Endodermal cell (in vitro differentiated cells): Measurements from ENCODE around the gene MKLN1. TPM values are rescaled to one million over a fixed set of nuclear protein-coding genes. Genes with fewer than 3 reads are reported as not detected.

Experiments
- DNase-seq: peaks from one replicate; pipeline ENCODE4 v3.0.0-alpha.2; 2017
- H3K27ac ChIP-seq: 2 replicates; pipeline ENCODE4 v1.5.1; 2013; ENCODE audit warnings: mild to moderate bottlenecking, low read depth, low read length, moderate library complexity
- H3K27me3 ChIP-seq: 2 replicates; pipeline ENCODE4 v1.6.1; 2013; ENCODE audit warnings: mild to moderate bottlenecking, low read length, moderate library complexity; ENCODE audit not compliant: insufficient read depth, control insufficient read depth, poor library complexity, severe bottlenecking
- H3K36me3 ChIP-seq: 2 replicates; pipeline ENCODE4 v1.7.0; 2013; ENCODE audit warnings: mild to moderate bottlenecking, low read length, moderate library complexity; ENCODE audit not compliant: control insufficient read depth, insufficient read depth
- H3K4me1 ChIP-seq: one replicate; pipeline ENCODE4 v1.7.0; 2013; ENCODE audit warnings: low read length; ENCODE audit not compliant: control insufficient read depth, insufficient read depth
- H3K4me3 ChIP-seq: 2 replicates; pipeline ENCODE4 v1.5.1; 2013; ENCODE audit warnings: mild to moderate bottlenecking, low read length, moderate library complexity
- H3K9ac ChIP-seq: 2 replicates; pipeline ENCODE4 v1.6.1; 2013; ENCODE audit warnings: mild to moderate bottlenecking, low read length, moderate library complexity; ENCODE audit not compliant: poor library complexity, severe bottlenecking; ENCODE audit errors: extremely low read depth
- H3K9me3 ChIP-seq: 2 replicates; pipeline ENCODE4 v1.6.1; 2013; ENCODE audit warnings: mild to moderate bottlenecking, low read length, moderate library complexity; ENCODE audit not compliant: control insufficient read depth
- H3K27ac Mint-ChIP-seq: 2 replicates; pipeline ENCODE4 v1.8.0; 2020; ENCODE audit warnings: mixed read lengths
- H3K27me3 Mint-ChIP-seq: 2 replicates; pipeline ENCODE4 v1.8.0; 2021; ENCODE audit warnings: mild to moderate bottlenecking, mixed read lengths; ENCODE audit not compliant: insufficient read depth
- H3K36me3 Mint-ChIP-seq: 2 replicates; pipeline ENCODE4 v1.8.0; 2020; ENCODE audit warnings: low read depth, mixed read lengths
- H3K4me1 Mint-ChIP-seq: 2 replicates; pipeline ENCODE4 v1.8.0; 2020; ENCODE audit warnings: mixed read lengths
- H3K4me3 Mint-ChIP-seq: 2 replicates; pipeline ENCODE4 v1.8.0; 2020; ENCODE audit warnings: mild to moderate bottlenecking, moderate library complexity, mixed read lengths
- H3K9me3 Mint-ChIP-seq: 2 replicates; pipeline ENCODE4 v1.8.0; 2020; ENCODE audit warnings: mild to moderate bottlenecking, mixed read lengths
- WGBS, 2 experiments: methylation state at CpG; one replicate each; pipeline versions ENCODE4 v1.1.5 to v1.1.7; 2013; ENCODE audit warnings: missing lambda C conversion rate in 2 of 2, mixed read lengths in 1 of 2; ENCODE audit not compliant: insufficient coverage in 1 of 2, insufficient read length in 1 of 2; 5-methylcytosine and 5-hydroxymethylcytosine counted together
- total RNA-seq, 2 donors: library from RNA; stranded (reverse); fragmentation: NEBNext Ultra II Directional in 1 of 2; extraction: Animal tissue kit (Norgen Biotek cat#: 25700) in 1 of 2; gene quantifications; 2 replicates in 1 of 2; 3 replicates in 1 of 2; pipeline ENCODE4 v1.2.1, GENCODE V29; 2021
- TF ChIP-seq, protein P1 (sequence below): fragments of 200-600 bp; sonication (generic); conservative IDR thresholded peaks from 2 replicates; pipeline ENCODE4 v1.5.0; 2021; ENCODE audit warnings: antibody characterized with exemption, mild to moderate bottlenecking

The MKLN1 gene
- total RNA-seq, 2 donors from 2014 or later, result 69.3 to 71.8 TPM

DNA sequence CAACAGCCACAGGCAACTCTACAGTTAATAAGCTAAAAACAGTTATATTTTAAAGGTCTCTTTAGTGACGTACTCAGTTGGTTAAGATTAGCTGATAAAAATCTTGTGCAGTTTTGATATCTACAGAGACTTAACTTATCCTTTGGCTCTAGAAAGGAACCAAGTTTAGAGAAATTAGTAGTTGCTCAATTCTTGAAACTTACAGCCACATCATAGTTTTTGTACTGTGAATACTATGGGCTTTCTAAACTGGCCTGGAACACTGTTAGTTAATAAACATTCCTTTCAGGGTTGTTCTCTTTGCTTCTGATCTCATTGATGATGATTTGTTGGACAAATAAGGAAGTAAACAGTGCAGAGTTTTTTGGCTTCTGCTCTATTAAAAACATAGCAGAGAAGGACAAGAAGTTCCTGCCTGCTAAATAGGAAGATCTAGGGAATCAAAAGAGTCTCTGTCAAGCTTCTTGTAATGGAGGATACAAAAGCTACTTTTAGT, 73.1 kb downstream of the MKLN1 start:
- peaks cover 17% of the 10 kb centered on the region for H3K9me3 Mint-ChIP-seq
- no peaks in the 10 kb centered on the region for H3K27me3 Mint-ChIP-seq
- no peaks in the 10 kb centered on the region for H3K4me1 Mint-ChIP-seq
- DNase-seq, result no peak
- H3K4me1 ChIP-seq, result no peaks in the 10 kb centered on the region
- H3K9me3 ChIP-seq, result peaks cover 45% of the 10 kb centered on the region
- H3K27ac Mint-ChIP-seq, result no peak overlapping the region
- TF ChIP-seq, protein P1, sequence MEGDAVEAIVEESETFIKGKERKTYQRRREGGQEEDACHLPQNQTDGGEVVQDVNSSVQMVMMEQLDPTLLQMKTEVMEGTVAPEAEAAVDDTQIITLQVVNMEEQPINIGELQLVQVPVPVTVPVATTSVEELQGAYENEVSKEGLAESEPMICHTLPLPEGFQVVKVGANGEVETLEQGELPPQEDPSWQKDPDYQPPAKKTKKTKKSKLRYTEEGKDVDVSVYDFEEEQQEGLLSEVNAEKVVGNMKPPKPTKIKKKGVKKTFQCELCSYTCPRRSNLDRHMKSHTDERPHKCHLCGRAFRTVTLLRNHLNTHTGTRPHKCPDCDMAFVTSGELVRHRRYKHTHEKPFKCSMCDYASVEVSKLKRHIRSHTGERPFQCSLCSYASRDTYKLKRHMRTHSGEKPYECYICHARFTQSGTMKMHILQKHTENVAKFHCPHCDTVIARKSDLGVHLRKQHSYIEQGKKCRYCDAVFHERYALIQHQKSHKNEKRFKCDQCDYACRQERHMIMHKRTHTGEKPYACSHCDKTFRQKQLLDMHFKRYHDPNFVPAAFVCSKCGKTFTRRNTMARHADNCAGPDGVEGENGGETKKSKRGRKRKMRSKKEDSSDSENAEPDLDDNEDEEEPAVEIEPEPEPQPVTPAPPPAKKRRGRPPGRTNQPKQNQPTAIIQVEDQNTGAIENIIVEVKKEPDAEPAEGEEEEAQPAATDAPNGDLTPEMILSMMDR, result no peak
- H3K27ac ChIP-seq, result no peak overlapping the region
- WGBS, 2 experiments, result 100% methylated on average over 1 of the region's 1 CpG; no CpG with 5 or more reads in 1 of the 2 experiments
- H3K27me3 ChIP-seq, result no peaks in the 10 kb centered on the region
- H3K36me3 Mint-ChIP-seq, result peaks cover 59% of the 10 kb centered on the region
- no peak overlapping the region for H3K4me3 Mint-ChIP-seq
- H3K36me3 ChIP-seq, result peaks cover 81% of the 10 kb centered on the region
- H3K9ac ChIP-seq, result no peak overlapping the region
- no peak overlapping the region for H3K4me3 ChIP-seq

DNA sequence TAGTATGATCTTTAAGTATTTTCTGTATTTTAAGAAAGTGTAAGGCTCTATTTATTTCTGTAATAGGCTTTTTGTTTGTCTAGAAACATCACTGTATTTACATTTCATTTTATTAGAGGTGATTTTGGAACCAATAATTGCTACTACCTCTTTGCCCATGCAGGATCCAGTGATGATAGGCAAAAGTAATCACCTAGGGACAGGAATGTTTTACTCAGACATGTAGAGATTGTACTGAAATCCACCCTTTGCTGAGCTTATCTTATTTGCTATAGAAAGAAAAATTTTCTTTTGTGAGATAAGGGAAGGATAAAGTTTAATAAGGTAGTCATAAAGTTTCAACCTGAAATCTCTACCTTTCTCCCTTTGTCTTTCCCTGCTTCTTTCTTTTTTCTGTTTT, 73.5 kb downstream of the MKLN1 start:
- H3K36me3 ChIP-seq, result peaks cover 81% of the 10 kb centered on the region
- DNase-seq, result no peak
- TF ChIP-seq, protein P1, result no peak
- no peak overlapping the region for H3K27ac ChIP-seq
- no peak overlapping the region for H3K9ac ChIP-seq
- Mint-ChIP-seq H3K4me3 (no peak overlapping the region), H3K9me3 (peaks cover 17% of the 10 kb centered on the region), H3K4me1 (no peaks in the 10 kb centered on the region), H3K27me3 (no peaks in the 10 kb centered on the region), H3K27ac (no peak overlapping the region), H3K36me3 (peaks cover 59% of the 10 kb centered on the region)
- no peak overlapping the region for H3K4me3 ChIP-seq
- no peaks in the 10 kb centered on the region for H3K4me1 ChIP-seq
- peaks cover 45% of the 10 kb centered on the region for H3K9me3 ChIP-seq
- no peaks in the 10 kb centered on the region for H3K27me3 ChIP-seq

DNA sequence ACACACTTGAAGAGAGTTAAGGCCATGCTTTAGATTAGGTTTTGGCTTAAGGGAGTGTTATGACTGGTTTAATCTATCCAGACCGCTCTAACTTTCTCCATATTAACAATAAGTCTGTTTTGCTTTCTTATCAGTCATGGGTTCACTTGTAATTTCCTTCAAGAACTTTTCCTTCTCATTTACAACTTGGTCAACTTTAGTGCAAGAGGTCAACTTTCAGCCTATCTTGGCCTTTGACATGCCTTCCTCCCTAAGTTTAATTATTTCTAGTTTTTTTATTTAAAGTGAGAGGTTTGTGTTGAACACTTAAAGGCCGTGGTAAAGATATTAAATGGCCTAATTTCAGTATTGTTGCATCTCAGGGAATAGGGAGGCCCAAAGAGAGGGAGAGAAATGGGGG, 75.6 kb downstream of the MKLN1 start:
- peaks cover 3% of the 10 kb centered on the region for H3K4me1 Mint-ChIP-seq
- peaks cover 17% of the 10 kb centered on the region for H3K9me3 Mint-ChIP-seq
- Histone ChIP-seq H3K9ac (no peak overlapping the region), H3K36me3 (peaks cover 74% of the 10 kb centered on the region), H3K9me3 (peaks cover 45% of the 10 kb centered on the region), H3K4me3 (peak overlapping the region; percentile 16), H3K4me1 (no peaks in the 10 kb centered on the region), H3K27me3 (no peaks in the 10 kb centered on the region), H3K27ac (no peak overlapping the region)
- no peak for DNase-seq
- H3K27me3 Mint-ChIP-seq, result no peaks in the 10 kb centered on the region
- H3K27ac Mint-ChIP-seq, result no peak overlapping the region
- H3K36me3 Mint-ChIP-seq, result peaks cover 54% of the 10 kb centered on the region
- H3K4me3 Mint-ChIP-seq, result no peak overlapping the region
- WGBS, 2 experiments, result 86 to 90% methylated on average over 1 to 2 of the region's 2 CpGs
- TF ChIP-seq, protein P1, result no peak
